Embryonic facial prominence (tissue), 1 donor: ENCODE results near the gene KHDRBS1.
A peak's percentile ranks its signal among the peaks of the same experiment; 100 is the strongest.
"Not testable (repeated sequence)": the region's sequence is repeated elsewhere in the genome, so short reads cannot be mapped to it uniquely, and the experiment has no call there.

Source experiments
- DNase-seq: peaks from one replicate; pipeline ENCODE4 v3.0.0-alpha.2; 2016; ENCODE audit errors: extremely low spot score

Gene KHDRBS1

DNA sequence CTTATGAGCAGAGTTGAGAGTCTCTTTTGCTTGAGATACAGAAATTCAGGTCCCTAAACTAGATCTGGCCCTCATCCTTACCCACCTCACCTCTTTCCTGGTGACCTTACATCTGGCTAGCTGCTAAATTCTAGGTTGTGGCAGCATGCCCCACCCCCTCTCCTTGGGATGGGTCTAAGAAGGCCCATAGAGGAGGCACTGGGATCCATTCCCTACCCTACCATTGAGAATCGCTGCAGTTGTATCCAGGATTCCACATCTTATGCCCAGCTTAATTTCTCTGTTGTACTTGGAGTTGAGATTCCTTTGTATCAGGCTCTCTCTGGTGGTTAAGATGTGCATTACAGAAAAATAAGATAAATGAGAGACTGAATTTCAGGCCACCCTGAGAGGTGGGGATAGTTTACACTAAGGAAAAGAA, 49.6 kb downstream of the KHDRBS1 start:
- DNase-seq, result peak; percentile 62

DNA sequence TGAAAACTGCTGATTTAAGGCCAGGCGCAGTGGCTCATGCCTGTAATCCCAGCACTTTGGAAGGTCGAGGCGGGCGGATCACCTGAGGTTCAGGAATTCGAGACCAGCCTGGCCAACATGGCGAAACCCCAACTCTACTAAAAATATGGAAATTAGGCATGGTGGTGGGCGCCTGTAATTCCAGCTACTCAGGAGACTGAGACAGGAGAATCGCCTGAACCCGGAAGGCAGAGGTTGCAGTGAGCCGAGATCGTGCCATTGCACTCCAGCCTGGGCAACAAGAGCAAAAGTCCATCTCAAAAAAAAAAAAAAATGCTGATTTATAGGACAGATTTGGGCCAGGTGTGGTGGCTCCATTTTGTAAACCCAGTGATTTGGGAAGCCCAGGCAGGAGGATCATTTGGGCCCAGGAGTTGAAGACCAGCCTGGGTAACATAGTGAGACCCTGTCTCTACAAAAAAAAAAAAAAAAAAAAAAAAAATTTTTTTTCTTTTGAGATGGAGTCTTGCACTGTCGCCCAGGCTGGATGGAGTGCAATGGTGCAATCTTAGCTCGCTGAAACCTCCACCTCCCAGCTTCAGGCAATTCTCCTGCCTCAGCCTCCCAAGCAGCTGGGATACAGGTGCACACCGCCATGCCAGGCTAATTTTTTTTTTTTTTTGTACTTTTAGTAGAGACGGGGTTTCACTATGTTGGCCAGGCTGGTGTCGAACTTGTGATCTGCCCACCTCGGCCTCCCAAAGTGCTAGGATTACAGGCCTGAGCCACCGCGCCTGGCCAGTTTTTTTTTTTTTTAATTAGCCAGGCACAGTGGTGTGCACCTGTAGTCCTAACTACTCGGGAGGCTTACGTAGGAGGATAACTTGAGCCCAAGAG, 52.2 kb downstream of the KHDRBS1 start:
- not testable (repeated sequence) for DNase-seq

DNA sequence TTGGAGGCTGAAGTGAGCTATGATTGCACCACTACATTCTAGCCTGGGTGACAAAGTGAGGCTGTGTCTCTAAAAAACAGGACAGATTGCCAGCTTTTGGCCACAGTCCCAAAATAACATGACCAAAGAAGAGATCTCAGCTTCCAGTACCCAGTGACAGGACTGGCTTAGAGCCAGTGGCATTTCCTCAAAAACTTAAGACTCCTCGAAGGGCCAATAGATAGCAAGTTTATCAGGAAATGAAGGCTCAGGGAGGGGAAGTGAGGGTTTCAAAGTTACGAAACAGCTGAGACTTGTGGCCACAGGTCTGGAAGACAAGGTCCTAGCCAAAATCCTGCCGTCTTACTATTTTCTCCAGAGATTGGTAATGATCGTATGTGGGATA, 52.8 kb downstream of the KHDRBS1 start:
- DNase-seq, result no peak

DNA sequence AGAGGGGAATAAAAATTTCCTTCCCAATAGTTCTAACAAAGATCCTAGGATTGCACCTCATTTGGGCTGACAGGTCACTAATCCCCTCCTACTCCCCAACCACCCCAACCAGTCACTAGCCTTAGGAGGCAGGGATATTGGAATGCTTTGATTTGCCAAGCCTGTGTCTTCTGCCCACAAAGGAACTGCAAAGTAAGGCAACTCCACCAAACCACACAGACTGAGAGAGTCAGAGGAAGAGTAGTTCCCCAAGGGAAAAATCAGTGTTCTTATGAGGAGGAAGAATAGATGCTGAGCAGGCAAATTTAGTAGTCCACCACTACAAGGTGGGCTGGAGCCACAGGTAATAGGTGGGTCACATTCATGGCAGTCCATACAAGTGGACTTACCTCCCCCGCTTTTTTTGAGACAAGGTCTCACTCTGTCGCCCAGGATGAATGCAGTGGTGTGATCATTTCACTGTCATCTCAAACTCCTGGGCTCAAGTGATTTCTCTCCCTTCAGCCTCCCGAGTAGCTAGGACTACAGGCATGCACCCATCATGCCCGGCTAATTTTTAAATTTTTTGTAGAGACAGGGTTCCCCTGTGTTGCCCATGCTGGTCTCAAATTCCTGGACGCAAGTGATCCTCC, 55.4 kb downstream of the KHDRBS1 start:
- no peak for DNase-seq

GRCh38 chr1:32071758-32072621, 58.3 kb downstream of the KHDRBS1 start:
- no peak for DNase-seq

GRCh38 chr1:32072622-32073298, 59.1 kb downstream of the KHDRBS1 start, which contains the start of gene TMEM39B:
TMEM39B (plus strand) TSS chr1:32072939; CDS start chr1:32073048, 109 bp downstream.
- peak; percentile 94 for DNase-seq

GRCh38 chr1:32073299-32074229, 59.9 kb downstream of the KHDRBS1 start:
- DNase-seq, result peak; percentile 90

GRCh38 chr1:32074841-32075240, 61.2 kb downstream of the KHDRBS1 start:
- DNase-seq, result no peak

DNA sequence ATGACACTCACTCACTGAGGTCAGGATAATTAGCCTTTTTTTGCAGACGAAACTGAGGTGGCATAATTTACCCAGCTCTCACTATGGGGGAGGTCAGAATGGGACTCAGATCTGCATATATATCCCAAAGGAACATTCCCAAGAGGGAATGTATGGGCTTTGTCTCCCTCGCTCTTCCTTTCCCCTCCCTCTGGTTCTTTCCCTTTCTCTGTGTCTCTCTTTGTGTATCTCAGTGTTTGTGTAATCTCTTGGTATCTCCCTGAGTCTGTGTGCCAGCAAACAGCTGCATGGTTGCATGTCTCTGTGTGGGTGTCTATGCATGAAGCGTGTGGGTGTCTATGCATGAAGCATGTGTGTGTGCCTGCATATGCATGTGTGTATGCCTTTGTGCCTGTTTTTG, 63.8 kb downstream of the KHDRBS1 start:
- no peak for DNase-seq

DNA sequence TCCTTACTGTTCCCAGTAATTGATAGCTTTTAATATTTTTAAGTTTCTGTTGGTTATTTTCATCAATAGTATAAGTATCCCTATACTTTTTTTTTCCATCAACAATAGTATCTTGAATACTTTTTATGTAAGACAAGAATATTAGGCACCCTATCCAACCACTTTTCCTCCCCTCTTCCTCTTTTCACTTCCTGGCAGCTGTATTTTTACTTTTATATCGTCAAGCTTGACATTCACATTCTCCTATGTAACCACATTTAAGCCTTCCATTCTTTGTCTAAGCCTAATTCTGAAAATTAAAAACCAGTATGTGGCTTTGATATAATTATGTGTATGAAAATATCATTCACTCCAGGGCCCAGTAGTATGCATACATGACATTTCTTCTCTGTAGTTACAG, 68.4 kb downstream of the KHDRBS1 start:
- DNase-seq, result no peak

GRCh38 chr1:32086381-32086780, 72.7 kb downstream of the KHDRBS1 start:
- DNase-seq, result not testable (repeated sequence)

DNA sequence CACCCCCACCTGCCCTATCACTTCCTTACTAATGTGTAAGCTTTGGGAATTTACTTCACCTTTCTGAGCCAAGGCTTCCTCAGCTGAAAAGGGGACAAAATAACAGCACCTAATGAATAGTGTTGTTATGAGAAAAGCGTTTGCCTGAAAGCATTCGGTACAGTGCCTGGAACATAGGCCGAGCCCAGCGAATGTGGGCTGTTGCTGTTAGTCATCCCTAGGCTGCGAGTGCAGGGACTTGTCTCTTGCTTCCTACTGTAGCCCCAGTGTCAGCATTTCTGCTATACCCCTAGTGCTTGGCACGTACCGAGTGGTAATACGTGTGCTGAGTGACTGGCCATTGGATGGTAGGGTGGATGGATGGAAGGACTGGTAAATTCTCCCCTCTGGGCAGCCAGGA, 77.5 kb downstream of the KHDRBS1 start:
- no peak for DNase-seq

DNA sequence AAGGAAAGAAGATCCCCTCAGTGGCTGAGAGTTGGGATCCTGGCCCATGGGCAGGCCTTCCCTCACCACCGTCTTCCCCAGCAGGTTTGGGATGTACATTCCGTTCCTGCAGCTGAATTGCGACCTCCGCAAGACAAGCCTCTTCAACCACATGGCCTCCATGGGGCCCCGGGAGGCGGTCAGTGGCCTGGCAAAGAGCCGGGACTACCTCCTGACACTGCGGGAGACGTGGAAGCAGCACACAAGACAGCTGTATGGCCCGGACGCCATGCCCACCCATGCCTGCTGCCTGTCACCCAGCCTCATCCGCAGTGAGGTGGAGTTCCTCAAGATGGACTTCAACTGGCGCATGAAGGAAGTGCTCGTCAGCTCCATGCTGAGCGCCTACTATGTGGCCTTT, 77.9 kb downstream of the KHDRBS1 start:
- no peak for DNase-seq
